GF-D8 (cell line): ENCODE data around the gene POLR2L.
A peak's percentile ranks its signal among the peaks of the same experiment; 100 is the strongest.

Experiments used
- DNase-seq: peaks from one replicate; lab custom pipeline; 2025; lab: John Stamatoyannopoulos, UW

POLR2L gene

GRCh38 chr11:826836-827145 lies 15.5 kb downstream of the POLR2L start:
- no peak for DNase-seq

GRCh38 chr11:826227-826621 lies 16.1 kb downstream of the POLR2L start:
- DNase-seq: no peak

- no peak for DNase-seq
These were observed 16.7 kb downstream of the POLR2L start for GRCh38 chr11:825366-826226.

- DNase-seq: no peak
These were observed 17.4 kb downstream of the POLR2L start for GRCh38 chr11:824942-825341.

- DNase-seq: no peak
These were observed 17.9 kb downstream of the POLR2L start for GRCh38 chr11:824292-824880.

- DNase-seq: no peak
These were observed 18.7 kb downstream of the POLR2L start for GRCh38 chr11:823441-824291.

GRCh38 chr11:821512-822371 lies 20.6 kb downstream of the POLR2L start:
- peak; percentile 60 for DNase-seq

- DNase-seq: no peak
These were observed 21.4 kb downstream of the POLR2L start for GRCh38 chr11:820655-821511.

GRCh38 chr11:819943-820649 lies 22.2 kb downstream of the POLR2L start:
- DNase-seq: peak; percentile 63

- peak; percentile 38 for DNase-seq
These were observed 23.0 kb downstream of the POLR2L start for GRCh38 chr11:819129-819931.

GRCh38 chr11:818396-819128 lies 23.8 kb downstream of the POLR2L start, which contains the start of gene PNPLA2:
Gene PNPLA2, plus strand, starts transcription at chr11:818914. Its CDS starts 805 bp downstream, at chr11:819719.
- no peak for DNase-seq

- DNase-seq: no peak
These were observed 25.9 kb downstream of the POLR2L start for GRCh38 chr11:816433-816779.

GRCh38 chr11:815675-816432 lies 26.5 kb downstream of the POLR2L start:
- no peak for DNase-seq

- no peak for DNase-seq
These were observed 28.8 kb downstream of the POLR2L start for GRCh38 chr11:813456-814096.

GRCh38 chr11:813072-813455 lies 29.3 kb downstream of the POLR2L start:
- no peak for DNase-seq

GRCh38 chr11:812390-812789 lies 29.9 kb downstream of the POLR2L start:
- DNase-seq: no peak

GRCh38 chr11:811446-812245 lies 30.7 kb downstream of the POLR2L start:
- DNase-seq: no peak
